Measurements from ENCODE around the gene AGL.

Gene AGL

GRCh38 chr1:99942723-99943122 lies 92.6 kb downstream of the AGL start:
- H3K9me3 ChIP-seq (replicated peaks; ENCODE audit: insufficient read depth, low read length): no peaks in the 10 kb centered on the region
- H3K4me2 ChIP-seq (ENCODE audit: low read depth, low read length): no peak overlapping the region
- no peak for TF ChIP-seq EZH2 (optimal IDR thresholded peaks at IDR 0.05; ENCODE audit: low read depth, low read length)
- TF ChIP-seq EZH2phosphoT487 (IDR thresholded peaks at IDR 0.05; ENCODE audit: low read length): no peak
- no peak for TF ChIP-seq CTCF (IDR thresholded peaks at IDR 0.05; ENCODE audit: low read length)
- no peaks in the 10 kb centered on the region for H3K36me3 ChIP-seq (replicated peaks; ENCODE audit: insufficient read depth, low read length)
- H3K79me2 ChIP-seq (ENCODE audit: low read length): no peaks in the 10 kb centered on the region
- H3K4me1 ChIP-seq (ENCODE audit: low read length): no peaks in the 10 kb centered on the region
- H3F3A ChIP-seq (ENCODE audit: insufficient read depth, low read length): no peaks in the 10 kb centered on the region
- DNase-seq: no peak
- H3K9ac ChIP-seq (ENCODE audit: low read length): no peak overlapping the region
- H3K27me3 ChIP-seq (replicated peaks; ENCODE audit: insufficient read depth, low read length): no peaks in the 10 kb centered on the region
- no peak overlapping the region for H3K4me3 ChIP-seq (ENCODE audit: low read length)
- H4K20me1 ChIP-seq (ENCODE audit: insufficient read depth, low read length): no peaks in the 10 kb centered on the region
- H3K9me2 ChIP-seq (replicated peaks; ENCODE audit: insufficient read depth, low read length): no peaks in the 10 kb centered on the region
- no peak overlapping the region for H3K27ac ChIP-seq (ENCODE audit: low read length)
- H2AFZ ChIP-seq (ENCODE audit: low read length): no peak overlapping the region

- Histone ChIP-seq H4K20me1 (ENCODE audit: insufficient read depth, low read length) (no peaks in the 10 kb centered on the region), H3K9ac (ENCODE audit: low read length) (no peak overlapping the region), H3K9me2 (replicated peaks; ENCODE audit: insufficient read depth, low read length) (no peaks in the 10 kb centered on the region), H3K27me3 (replicated peaks; ENCODE audit: insufficient read depth, low read length) (no peaks in the 10 kb centered on the region), H3F3A (ENCODE audit: insufficient read depth, low read length) (no peaks in the 10 kb centered on the region), H2AFZ (ENCODE audit: low read length) (no peak overlapping the region), H3K4me2 (ENCODE audit: low read depth, low read length) (no peak overlapping the region), H3K4me3 (ENCODE audit: low read length) (no peak overlapping the region), H3K27ac (ENCODE audit: low read length) (no peak overlapping the region), H3K79me2 (ENCODE audit: low read length) (no peaks in the 10 kb centered on the region), H3K9me3 (replicated peaks; ENCODE audit: insufficient read depth, low read length) (no peaks in the 10 kb centered on the region), H3K4me1 (ENCODE audit: low read length) (no peaks in the 10 kb centered on the region), H3K36me3 (replicated peaks; ENCODE audit: insufficient read depth, low read length) (no peaks in the 10 kb centered on the region)
- no peak for TF ChIP-seq CTCF (IDR thresholded peaks at IDR 0.05; ENCODE audit: low read length)
- TF ChIP-seq EZH2phosphoT487 (IDR thresholded peaks at IDR 0.05; ENCODE audit: low read length): no peak
- TF ChIP-seq EZH2 (optimal IDR thresholded peaks at IDR 0.05; ENCODE audit: low read depth, low read length): no peak
- no peak for DNase-seq
Observed at GRCh38 chr1:99943223-99943794, 93.1 kb downstream of the AGL start.

GRCh38 chr1:99944192-99944591 lies 94.0 kb downstream of the AGL start:
- Histone ChIP-seq H2AFZ (ENCODE audit: low read length) (no peak overlapping the region), H4K20me1 (ENCODE audit: insufficient read depth, low read length) (no peaks in the 10 kb centered on the region), H3K79me2 (ENCODE audit: low read length) (no peaks in the 10 kb centered on the region), H3K4me2 (ENCODE audit: low read depth, low read length) (no peak overlapping the region), H3K36me3 (replicated peaks; ENCODE audit: insufficient read depth, low read length) (no peaks in the 10 kb centered on the region), H3K27ac (ENCODE audit: low read length) (no peak overlapping the region), H3K4me1 (ENCODE audit: low read length) (no peaks in the 10 kb centered on the region), H3K4me3 (ENCODE audit: low read length) (no peak overlapping the region), H3K9ac (ENCODE audit: low read length) (no peak overlapping the region), H3K9me3 (replicated peaks; ENCODE audit: insufficient read depth, low read length) (no peaks in the 10 kb centered on the region), H3K9me2 (replicated peaks; ENCODE audit: insufficient read depth, low read length) (no peaks in the 10 kb centered on the region), H3K27me3 (replicated peaks; ENCODE audit: insufficient read depth, low read length) (no peaks in the 10 kb centered on the region), H3F3A (ENCODE audit: insufficient read depth, low read length) (no peaks in the 10 kb centered on the region)
- no peak for DNase-seq
- TF ChIP-seq EZH2phosphoT487 (IDR thresholded peaks at IDR 0.05; ENCODE audit: low read length) (no peak), CTCF (IDR thresholded peaks at IDR 0.05; ENCODE audit: low read length) (no peak), EZH2 (optimal IDR thresholded peaks at IDR 0.05; ENCODE audit: low read depth, low read length) (no peak)
